HG02973 (cell line): Measurements from ENCODE around the gene DENND1B.
"Not testable (repeated sequence)": the region's sequence is repeated elsewhere in the genome, so short reads cannot be mapped to it uniquely, and the experiment has no call there.

ENCODE experiments used
- ATAC-seq: cut with Tn5 transposase; IDR thresholded peaks from one replicate; pipeline ENCODE4 v1.9.1; 2021; ENCODE audit warnings: moderate library complexity; ENCODE audit not compliant: unreplicated experiment

The DENND1B gene

DNA sequence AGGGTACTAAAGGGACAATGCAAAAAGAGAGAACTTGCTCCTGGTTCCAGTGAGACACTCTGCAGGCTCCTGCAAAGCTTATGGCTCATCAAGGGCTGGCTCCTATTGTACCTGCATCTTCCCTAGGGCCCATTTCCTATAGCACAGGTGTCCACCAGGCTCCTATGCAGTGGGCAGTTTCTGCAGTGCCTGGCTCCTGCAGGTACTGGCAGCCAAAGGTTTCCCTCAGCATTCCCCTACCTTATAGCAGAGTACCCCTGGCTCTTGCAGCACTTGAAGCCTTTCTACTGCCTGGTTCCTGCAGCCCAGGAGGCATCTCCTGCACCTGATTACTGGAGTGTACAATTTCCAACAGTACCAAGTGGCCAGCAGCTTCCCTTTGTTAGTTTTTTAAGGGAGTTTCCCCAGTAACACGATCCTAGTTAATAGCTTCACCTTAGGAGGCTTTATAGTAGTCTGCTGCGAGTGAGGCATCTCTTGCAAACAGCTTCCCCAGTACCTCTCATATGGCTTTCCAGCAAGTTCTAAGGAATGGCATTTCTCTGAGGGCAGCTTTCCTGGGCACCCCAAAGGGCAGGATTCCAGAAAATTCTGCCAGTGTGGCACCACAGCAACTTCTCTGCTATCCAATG, 141.7 kb downstream of the DENND1B start:
- no peak for ATAC-seq

DNA sequence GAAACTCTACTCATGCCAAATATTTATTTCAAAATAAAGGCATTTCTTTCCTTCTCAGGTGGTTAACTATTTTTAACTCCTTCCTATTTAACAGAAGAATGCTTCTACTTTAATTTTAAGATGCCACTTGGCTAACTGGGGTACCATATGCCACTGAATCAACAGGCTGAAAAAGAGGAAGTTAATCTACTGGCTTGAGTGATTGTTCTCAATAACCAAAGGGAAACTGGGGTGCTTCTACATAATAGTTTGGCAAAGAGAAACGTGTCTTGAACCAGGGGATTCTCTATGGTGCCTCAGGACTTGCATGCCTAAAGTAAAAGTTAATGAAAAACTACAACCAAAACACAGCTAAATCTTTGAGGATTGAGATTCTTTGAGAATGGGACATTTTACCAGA, 142.6 kb downstream of the DENND1B start:
- ATAC-seq, result no peak

DNA sequence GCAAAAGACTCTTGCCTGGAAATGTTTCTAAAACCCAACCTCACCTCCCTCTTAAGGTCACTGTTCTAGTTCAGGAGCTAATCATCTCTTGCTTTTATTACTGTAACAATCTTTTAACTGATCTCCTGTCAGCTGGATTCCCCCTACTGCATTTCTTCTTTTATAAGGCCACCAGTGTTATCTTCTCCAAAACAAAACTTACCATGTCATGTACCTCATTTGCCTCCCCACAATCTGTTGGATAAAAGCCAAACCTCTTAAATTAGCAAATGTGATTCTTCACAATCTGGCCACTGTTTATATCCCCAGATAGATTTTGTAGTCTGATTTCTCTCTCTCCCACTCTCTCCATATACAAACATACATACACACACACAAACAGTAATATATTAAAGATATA, 143.3 kb downstream of the DENND1B start:
- no peak for ATAC-seq

DNA sequence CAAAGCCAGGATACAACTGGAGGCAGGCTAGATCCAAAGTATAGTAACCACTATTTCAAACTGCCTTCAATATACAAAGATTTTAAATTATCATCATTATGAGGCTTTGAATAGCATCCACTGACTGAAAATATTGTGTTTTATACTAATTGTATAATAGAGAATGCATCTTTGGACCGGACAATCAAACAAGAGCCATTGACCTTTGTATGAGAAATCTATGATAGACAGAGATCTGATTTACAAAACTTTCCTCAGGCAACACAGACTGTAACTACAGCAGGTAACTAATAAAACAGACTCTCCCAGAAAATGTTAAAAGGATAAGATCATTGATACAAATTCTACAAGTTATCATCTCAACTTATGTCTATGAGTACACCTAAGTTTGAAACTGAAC, 152.9 kb downstream of the DENND1B start:
- no peak for ATAC-seq

DNA sequence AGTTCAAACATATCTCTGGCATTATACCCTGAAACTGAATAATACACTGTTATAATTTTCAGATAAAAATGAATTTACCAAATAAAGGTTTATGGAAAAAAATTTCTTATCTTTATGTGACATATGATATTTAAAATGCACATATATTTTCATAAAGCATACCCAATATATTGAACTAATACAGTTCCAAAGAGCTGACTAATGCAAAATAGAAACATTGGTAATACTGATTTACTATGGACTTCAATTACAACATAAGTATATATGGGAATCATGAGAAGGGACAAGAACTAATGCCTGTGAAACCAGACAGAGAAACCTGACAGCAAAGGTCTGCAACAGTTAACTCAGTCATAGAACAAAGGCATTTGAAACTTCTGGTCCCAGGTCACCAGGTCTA, 153.5 kb downstream of the DENND1B start:
- no peak for ATAC-seq

DNA sequence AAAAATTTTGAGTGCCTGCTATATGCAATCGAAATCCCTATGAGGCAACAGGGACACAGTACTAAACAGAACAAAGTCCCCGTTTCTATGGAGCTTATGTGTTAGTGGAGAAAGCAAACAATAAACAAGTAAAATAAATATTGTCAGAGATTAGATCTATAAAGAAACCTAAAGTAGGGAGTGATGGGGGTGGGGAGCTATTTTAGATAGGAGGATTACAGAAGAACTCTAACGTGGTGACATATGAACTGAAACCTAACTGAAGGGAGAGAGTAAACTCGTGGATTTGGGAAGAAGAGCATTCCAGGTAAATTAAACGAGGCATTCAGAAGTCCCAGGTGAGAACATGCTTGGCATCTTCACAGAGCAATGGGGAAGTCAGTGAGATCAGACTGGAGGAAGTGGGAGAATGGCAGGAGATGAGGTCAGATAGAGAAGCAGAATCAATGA, 154.5 kb downstream of the DENND1B start:
- ATAC-seq, result no peak

DNA sequence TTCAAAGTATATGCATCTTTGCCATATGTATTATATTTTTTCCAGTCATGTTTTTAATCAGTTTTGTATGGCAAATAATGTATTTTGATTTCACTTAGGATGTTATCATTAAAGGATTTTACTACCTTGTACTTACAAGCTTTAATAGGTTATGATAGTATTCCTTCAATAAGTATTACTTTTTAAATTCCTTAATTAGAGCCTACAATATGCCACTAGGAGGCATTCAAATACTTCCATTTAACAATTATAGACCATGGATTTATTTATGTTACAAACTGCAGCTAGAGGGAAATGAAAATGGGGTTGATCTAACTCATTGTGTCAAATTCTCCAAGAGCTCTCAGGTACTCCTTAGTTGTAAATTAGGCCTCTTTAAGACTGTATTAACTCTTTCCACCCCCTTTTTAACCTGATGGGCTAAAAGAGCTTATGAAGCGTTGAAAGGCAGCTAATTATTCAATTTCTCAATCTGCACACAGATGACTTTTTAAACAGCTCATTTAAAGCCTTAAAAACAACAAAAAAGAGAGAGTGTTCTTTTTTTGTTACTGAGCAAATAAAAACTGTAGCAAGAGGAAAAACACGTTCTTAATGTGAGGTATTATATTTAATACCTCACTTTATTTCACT, 156.2 kb downstream of the DENND1B start:
- no peak for ATAC-seq

DNA sequence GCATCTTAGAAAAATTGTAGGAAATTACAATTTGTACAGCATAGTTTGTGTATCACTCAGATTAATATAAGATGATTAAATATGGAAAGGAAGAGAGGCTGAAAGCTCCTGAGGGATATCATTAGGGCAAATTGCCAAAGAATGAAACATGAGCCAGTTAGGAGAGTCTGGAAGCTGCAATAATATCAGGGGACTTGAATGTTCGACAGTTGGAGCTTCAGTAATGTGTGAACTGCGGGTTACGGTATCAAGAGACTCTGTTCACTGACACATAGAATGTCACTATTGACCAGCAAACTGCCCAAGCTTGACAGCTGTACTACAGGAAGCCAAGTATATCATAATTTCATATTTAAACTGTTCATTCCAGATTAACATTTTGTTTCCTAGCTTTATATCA, 157.2 kb downstream of the DENND1B start:
- no peak for ATAC-seq

DNA sequence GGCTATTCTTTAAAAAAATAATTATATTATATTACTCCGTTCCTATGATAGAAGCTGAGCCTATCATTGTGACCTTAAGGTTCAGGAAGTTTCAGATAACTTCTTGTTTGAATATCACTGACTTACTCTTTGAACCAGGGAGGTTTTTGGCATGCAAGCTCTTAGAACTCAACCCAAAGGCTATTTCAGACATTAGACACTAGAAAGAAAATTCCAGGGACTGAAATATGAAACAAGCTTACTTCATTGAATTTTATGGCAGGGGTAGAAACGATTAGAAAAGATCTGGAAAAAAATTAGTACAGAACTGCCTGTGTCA, 159.6 kb downstream of the DENND1B start:
- no peak for ATAC-seq

DNA sequence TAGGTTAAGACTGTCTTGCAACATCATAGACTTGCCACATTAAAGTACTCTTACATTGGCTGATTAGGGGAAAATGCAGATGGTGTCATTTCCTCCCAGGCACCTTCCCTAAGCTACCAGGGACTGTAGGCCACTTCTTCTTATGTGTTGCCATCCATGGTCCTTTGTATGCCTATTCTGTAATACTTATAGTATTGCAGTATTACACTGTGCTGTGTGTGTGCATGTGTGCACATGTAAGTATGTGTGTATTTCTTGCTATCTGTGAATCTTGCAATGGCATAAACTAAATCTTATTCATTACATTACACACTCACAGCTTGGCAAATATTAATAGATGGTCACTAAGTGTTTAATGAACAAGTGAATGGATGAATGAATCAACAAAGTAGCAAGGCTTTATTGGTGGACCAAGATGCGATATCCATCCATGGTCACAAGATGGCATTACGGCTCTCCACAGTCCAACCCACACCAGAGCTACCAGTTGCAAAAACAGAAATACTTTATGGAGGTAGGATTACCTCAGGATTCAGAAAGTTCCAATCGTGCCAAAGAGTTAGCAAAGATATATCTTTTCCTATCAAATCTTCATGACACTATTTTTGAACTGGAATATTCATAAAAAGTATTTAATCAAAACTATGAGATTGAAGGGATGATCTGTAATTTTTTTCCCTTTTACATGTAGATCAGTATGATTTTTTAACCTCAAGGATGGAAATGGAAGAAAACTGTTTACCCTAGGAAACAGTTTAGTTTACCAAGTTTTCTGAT, 160.2 kb downstream of the DENND1B start:
- no peak for ATAC-seq

DNA sequence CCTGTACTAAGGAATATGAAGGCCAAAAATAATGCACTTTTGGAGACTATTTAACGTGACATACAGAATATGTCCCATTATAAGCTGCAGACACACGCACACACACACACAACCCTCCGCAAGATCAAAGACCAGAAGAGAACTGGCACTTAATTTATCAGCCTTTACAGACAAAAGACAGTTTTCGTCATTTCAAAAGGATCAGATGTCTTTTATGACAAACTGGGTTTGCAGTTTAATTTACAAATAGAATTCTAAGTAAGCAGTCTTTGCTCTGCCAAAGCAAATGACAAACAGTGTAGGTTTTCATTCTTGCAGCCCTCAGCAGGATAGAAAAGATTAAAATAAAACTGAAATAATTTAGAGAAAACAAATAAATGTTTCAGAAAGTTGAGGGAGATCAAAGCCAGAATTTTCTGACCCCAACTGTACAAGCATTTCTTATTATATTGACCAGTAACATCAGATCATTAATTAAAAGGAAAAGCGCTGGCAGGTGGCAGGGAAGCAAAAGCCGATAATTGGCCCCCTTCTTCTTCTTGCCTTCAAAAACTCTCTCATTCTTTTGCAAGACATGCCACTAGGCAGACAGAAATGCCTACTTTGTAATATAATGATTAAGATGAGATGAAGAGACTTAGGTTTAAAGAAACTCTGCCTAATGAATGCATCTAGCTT, 169.0 kb downstream of the DENND1B start:
- no peak for ATAC-seq

DNA sequence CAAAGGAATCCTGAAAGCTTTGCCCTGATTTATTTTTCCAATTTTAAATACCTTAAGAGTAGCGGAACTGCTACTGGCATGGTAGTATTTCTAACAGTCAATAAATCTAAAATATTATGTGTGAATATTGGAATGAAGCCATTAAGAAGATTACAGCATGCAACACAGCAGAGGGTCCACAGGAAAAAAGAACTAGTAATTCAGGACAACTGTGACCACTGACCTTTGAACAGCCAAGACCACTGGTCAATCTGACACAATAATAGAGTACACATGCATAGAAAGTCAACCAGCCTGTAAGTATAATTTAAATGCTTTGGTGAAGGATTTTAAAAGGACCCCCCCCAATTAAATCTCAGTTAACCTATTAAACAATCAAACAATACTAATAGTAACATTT, 171.0 kb downstream of the DENND1B start:
- ATAC-seq, result no peak

DNA sequence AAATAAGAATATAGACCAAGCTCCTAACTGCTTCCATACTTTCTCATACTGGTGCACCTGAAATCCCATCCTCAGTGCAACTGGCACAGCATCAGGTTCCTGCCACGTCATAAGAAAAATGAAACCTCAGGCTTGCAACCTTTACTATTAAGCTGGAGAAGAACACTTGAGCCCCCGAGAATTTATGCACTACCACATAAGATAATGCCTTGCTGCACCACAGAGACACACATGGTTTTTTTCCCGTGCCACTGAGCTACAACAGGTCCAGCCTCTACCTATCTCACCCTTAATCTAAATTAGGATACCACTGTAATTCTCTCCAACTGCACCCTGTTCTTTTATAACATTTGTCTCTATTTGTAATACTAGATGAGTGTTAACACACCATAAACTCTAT, 174.5 kb downstream of the DENND1B start:
- ATAC-seq, result no peak

DNA sequence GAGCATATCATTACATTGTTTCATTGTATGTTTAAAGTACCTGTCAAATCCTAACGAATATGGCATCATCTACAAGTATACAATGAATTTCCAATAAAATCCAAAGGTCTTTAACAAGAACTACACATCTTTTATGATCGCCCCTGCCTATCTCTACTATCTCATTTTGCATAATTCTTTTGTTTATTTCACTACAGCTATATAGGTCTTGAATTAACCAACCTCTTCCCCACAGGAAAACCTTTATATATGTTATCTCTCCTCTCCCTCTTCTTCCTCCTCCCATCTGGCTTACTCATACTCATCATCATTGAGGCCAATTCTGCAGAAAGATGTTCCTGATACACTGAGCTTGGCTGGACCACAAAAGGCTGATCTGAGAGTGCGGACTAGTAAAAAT, 175.5 kb downstream of the DENND1B start:
- no peak for ATAC-seq

DNA sequence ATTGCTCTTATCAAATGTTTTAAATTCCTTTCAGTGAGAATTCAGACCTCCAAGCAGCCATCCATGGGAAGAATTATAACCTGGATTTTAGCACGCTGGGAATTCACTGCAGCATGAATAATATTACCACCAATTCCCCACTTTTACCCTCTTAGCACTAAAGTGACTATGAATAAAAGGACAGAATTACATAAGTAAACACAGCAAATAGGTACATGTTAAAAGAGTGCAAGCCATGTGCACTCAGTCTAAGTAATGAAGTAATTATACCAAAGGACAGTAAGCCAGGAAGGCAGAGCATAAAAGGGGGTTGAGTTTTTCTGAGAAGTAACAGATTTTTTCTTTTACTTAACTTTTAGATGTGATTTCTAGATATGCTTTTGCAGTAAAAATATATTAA, 176.3 kb downstream of the DENND1B start:
- no peak for ATAC-seq

DNA sequence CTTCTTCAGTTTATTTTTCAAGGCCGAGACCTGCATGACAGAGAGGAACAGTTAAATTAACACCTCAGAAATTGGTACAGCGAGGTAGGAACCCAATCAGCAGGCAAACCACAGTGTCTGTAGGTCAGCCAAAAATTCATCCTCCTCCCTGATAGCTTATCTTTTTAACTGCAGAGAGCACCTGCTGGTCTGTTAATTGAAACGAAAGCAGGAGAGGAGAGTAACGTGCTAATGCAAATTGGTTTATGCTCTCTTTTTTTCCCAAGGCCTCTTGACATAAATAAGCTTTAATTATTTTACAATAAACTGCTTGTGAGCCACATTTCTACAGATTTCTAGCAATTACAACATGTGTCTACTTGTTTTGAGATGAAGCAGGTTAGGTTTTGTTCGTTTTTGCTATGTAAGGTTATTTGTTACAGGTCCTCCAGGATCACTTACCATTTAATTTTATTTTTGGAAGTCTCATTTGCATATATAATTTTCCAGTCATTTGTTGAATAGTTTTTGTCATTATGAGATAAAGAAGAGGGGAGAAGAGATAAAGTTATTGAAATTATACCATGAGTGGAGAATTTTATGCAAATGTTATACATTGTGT, 179.9 kb downstream of the DENND1B start:
- ATAC-seq, result no peak

DNA sequence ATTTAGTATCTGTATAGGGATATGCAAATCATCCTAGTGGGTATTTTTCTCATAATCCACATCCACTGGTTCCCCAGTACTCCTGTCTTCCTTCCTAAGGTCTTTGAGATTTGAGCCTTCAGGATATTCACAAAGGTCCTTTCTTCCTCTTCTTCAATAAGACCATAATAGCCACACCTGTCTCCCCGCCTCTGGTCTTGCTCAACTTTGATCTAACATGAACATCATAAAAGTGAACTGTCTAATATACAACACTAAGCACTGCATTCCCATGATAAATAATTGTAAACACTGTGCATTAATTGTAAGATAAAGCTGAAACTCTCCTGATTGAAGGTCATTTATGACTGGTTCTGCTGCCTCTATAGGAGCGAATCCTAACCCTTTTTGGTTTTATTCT, 184.6 kb downstream of the DENND1B start:
- ATAC-seq, result no peak

DNA sequence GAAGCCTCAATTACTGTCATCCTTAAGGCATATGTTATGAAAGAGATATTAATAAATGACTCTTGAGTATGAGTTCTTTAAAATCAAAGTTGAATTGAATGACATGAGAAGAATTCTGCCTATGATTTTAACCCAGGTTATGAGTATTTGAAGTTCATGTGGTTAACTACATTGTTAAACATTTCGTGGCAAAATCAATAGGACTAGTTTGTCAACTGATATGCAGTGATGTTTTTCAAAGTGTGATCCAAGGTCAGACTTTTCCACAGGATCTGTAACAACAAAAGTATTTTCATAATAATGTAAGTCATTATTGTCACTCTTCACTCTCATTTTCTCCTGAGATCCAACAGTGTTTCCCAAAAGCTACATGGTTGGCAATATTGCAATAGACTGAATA, 189.5 kb downstream of the DENND1B start:
- no peak for ATAC-seq

DNA sequence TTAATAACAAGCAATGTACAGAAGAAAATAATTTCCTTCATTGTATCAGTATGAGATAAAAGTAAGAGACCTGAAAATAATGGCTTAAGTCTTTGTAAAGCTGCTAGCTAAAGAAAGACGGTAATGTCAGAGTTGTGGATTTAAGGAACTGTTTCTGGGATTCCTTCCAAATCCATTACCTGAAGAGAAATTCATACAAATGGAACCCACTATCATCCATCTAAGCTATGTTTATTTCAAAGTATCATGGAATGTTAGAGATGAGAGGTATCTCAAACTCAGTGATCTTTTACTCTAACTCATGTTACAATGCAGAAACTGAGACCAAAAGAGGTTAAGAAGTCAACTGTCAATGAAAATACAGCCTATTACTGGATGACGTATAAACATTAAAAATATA, 197.7 kb downstream of the DENND1B start:
- ATAC-seq, result no peak

DNA sequence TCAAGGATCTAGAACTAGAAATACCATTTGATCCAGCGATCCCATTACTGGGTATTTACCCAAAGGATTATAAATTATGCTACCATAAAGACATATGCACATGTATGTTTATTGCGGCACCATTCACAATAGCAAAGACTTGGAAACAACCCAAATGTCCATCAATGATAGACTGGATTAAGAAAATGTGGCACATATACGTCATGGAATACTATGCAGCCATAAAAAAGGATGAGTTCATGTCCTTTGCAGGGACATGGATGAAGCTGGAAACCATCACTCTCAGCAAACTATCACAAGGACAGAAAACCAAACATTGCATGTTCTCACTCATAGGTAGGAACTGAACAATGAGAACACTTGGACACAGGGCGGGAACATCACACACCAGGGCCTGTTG, 199.7 kb downstream of the DENND1B start:
- ATAC-seq, result not testable (repeated sequence)

DNA sequence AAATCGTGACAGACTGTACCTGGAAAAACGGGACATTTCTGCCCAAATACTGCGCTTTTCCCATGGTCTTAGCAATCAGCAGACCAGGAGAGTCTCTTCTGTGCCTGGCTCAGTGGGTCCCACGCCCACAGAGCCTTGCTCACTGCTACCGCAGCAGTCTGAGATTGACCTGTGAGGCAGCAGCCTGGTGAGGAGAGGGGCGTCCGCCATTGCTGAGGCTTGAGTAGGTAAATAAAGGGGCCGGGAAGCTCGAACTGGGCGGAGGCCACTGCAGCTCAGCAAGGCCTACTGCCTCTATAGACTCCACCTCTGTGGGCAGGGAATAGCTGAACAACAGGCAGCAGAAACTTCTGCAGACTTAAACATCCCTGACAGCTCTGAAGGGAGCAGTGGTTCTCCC, 203.1 kb downstream of the DENND1B start:
- ATAC-seq, result no peak
